C4-2B (cell line): ENCODE data around the gene CILP2.

ENCODE experiments used
- H3K27ac ChIP-seq: fragments of 450-650 bp; 2 replicates; pipeline ENCODE4 v1.5.1; 2017
- ZFX ChIP-seq: fragments of 450-650 bp; IDR thresholded peaks from 2 replicates; pipeline ENCODE4 v1.6.1; 2017
- TF ChIP-seq, protein P1 (sequence below): fragments of 450-650 bp; conservative IDR thresholded peaks from 2 replicates; pipeline ENCODE4 v1.5.1; 2017; ENCODE audit warnings: mild to moderate bottlenecking

Gene CILP2

DNA sequence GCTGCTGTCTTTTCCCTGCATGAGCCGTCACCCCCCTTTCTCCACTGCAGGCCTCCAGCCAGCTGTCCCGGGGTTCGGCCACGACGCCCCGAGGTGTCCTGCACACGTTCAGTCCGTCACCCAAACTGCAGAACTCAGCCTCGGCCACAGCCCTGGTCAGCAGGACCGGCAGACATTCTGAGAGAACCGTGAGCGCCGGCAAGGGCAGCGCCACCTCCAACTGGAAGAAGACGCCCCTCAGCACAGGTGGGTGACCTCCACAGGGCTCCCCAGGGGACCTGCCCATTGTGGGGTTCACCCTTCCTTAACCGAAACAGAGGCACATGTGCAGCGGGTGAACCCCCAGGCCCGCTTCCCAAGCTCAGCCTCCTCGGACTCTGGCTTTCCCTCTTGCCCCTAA, 35.8 kb upstream of the CILP2 start:
- H3K27ac ChIP-seq: no peak overlapping the region
- TF ChIP-seq, protein P1, sequence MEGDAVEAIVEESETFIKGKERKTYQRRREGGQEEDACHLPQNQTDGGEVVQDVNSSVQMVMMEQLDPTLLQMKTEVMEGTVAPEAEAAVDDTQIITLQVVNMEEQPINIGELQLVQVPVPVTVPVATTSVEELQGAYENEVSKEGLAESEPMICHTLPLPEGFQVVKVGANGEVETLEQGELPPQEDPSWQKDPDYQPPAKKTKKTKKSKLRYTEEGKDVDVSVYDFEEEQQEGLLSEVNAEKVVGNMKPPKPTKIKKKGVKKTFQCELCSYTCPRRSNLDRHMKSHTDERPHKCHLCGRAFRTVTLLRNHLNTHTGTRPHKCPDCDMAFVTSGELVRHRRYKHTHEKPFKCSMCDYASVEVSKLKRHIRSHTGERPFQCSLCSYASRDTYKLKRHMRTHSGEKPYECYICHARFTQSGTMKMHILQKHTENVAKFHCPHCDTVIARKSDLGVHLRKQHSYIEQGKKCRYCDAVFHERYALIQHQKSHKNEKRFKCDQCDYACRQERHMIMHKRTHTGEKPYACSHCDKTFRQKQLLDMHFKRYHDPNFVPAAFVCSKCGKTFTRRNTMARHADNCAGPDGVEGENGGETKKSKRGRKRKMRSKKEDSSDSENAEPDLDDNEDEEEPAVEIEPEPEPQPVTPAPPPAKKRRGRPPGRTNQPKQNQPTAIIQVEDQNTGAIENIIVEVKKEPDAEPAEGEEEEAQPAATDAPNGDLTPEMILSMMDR: no peak
- no peak for TF ChIP-seq ZFX

DNA sequence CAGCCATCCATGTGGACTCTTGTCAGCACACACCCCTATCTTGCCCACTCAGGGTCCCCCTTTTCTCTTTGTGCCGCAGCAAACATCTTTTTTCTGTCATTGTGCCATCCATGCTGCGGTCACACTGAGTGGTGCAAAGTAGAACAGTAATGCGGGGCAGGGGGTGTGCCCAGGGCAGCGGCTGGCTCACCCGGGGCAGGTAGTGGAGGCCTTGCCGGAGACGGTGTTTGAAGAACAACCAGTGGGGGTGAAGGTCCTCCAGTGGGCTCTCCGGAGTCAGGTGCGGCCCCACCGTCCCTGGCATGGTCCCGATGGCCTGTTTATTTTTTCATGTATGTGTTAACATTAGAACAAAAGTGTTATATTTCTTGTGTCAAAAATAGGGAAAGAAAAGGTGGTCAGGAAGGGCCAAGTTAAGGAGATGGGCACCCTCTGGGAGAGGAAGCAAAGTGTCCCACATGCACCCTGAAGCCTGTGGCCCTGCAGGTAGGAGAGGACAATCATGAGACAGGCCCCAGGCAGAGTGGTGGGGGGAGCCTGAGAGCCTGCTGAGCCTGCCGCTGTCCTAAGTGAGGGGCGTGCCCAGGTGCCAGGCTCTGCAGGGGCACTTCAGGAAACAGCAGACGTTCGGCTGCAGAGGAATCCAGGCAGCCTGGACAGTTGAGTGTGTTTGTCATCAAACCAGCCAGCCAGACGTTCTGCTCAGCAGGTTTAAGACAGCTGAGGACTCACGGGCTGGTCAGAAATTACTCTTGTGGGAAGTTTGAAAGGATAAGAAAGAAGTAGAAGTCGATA, 35.1 kb upstream of the CILP2 start:
- no peak overlapping the region for H3K27ac ChIP-seq
- TF ChIP-seq ZFX: no peak
- TF ChIP-seq, protein P1: no peak

DNA sequence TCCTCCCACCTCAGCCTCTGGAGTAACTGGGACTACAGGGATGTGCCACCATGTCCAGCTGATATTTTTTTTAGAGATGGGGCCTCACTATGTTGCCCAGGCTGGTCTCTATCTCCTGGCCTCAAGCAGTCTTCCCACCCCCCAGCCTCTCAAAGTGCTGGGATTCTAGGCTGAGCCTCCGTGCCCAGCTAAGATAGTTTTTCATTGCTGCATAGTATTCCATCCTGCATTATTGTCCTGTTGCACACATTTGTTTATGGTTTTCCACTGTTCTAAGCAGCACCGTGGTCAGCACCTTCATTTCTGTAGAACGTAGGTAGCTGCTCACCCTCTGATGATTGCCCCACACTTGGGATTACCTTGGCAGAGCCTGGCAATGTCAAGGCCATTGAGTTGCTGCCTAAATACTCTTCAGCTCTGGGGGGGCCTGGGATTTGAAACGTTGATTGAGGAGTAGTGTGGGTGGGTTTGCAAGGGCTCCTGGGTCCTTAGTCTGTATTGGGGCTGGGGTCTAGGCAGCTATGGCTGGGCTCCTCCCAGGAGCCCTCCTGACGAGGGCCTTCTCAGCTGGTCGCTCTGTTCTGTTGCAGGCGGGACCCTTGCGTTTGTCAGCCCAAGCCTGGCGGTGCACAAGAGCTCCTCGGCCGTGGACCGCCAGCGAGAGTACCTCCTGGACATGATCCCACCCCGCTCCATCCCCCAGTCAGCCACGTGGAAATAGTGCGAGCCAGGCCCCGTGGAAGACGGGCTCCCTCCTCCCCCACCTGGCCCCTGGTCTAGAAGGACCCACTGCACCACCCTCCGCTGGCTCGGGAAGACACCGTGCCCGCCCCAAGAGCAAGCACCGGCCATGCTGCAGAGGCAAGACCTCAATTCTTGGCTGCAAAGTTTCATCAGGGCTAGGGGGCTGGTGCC, 33.1 kb upstream of the CILP2 start:
- no peak overlapping the region for H3K27ac ChIP-seq
- no peak for TF ChIP-seq ZFX
- TF ChIP-seq, protein P1: no peak

DNA sequence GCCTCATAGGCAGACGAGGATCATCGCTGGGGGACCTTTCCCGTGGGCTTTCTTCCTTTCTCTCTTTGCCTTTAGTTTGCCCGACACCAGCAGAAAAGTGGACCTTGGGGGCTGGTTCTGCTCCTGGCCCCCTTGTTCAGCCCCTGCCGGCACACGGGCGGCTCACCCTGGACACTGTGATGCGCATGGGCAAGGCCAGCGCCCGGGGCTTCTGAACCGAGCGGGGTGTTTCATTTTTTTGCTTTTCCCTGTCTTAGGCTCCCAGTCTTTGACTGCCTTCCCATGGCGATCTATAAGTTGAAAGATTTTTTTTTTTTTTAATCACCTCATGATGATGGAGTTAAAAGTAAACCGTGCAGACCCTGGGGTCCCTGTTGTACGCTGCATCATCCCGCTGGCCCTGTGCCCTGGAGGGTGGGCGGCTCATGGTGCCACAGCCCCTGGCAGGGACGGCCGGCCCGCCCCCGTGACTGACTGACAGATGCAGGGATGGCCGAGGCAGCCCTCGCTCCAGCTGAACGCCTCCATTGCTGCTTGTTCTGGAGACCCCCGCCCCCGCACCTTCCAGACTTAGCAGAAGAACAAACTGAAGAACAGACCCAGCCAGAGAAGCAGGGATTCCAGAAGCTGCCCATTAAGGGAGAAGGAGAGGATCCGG, 32.3 kb upstream of the CILP2 start:
- TF ChIP-seq, protein P1: no peak
- no peak for TF ChIP-seq ZFX
- no peak overlapping the region for H3K27ac ChIP-seq

DNA sequence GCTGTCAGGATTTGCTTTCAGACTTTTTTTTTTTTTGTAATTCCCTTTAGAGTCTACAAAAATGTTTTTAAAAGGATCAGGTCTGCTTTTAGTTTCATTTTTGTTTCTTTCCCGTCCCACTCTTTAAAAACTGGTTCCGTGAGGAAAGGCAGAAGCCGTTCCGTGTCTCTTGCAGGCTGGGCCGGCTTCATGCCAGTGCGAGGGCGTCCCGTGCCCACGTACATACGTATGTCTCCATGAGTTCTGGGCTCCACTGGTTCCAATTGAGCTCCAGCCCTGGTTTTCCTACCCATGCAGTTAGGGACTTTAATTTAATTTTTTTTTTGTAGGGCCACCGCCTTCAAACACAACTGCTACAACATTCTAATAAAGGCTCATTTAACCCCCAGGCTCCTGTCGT, 31.5 kb upstream of the CILP2 start:
- H3K27ac ChIP-seq: no peak overlapping the region
- TF ChIP-seq ZFX: no peak
- TF ChIP-seq, protein P1: no peak

DNA sequence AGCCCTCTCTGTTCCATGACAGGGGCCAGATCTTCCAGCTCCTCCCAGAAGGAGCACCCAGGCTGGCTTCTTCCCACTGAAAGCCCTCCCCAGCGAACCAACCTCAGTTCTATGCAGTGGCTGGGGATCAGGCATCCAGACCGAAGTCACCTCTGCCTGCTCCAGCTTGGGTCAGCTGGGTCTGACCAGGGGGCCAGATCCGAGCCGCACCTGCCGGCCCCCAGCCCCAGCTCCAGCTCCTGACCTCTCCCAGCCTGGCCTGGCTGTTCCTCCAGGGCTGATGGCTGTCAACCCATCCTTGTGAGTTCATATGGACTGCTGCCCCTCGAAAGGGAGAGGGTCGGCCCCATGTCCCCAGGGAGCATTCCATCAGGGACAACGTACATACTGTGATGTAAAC, 30.7 kb upstream of the CILP2 start:
- TF ChIP-seq ZFX: no peak
- TF ChIP-seq, protein P1: no peak
- no peak overlapping the region for H3K27ac ChIP-seq
